ENCODE results near the gene KIF25. TPM values are rescaled to one million over a fixed set of nuclear protein-coding genes. Genes with fewer than 3 reads are reported as not detected.

Gene KIF25
- total RNA-seq, 2 donors from 2014 or later, result 0.28 to 0.82 TPM

- no peak for DNase-seq (ENCODE audit: low spot score)
- H3K27me3 ChIP-seq (replicated peaks; ENCODE audit: insufficient read depth), result no peaks in the 10 kb centered on the region
- H3K4me1 ChIP-seq (replicated peaks), result no peaks in the 10 kb centered on the region
- H3K4me3 ChIP-seq, result no peak overlapping the region
- 97% methylated on average over 11 of the region's 11 CpGs for WGBS
- no peaks in the 10 kb centered on the region for H3K9me3 ChIP-seq
- intact Hi-C loops (cut with DNase I), result no loop called here
- H3K36me3 ChIP-seq, result no peaks in the 10 kb centered on the region
- H3K27ac ChIP-seq, result no peak overlapping the region
- TF ChIP-seq, protein P1, sequence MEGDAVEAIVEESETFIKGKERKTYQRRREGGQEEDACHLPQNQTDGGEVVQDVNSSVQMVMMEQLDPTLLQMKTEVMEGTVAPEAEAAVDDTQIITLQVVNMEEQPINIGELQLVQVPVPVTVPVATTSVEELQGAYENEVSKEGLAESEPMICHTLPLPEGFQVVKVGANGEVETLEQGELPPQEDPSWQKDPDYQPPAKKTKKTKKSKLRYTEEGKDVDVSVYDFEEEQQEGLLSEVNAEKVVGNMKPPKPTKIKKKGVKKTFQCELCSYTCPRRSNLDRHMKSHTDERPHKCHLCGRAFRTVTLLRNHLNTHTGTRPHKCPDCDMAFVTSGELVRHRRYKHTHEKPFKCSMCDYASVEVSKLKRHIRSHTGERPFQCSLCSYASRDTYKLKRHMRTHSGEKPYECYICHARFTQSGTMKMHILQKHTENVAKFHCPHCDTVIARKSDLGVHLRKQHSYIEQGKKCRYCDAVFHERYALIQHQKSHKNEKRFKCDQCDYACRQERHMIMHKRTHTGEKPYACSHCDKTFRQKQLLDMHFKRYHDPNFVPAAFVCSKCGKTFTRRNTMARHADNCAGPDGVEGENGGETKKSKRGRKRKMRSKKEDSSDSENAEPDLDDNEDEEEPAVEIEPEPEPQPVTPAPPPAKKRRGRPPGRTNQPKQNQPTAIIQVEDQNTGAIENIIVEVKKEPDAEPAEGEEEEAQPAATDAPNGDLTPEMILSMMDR (IDR thresholded peaks at IDR 0.05), result no peak
- TF ChIP-seq POLR2AphosphoS5 (IDR thresholded peaks at IDR 0.05), result no peak
- TF ChIP-seq POLR2A (IDR thresholded peaks at IDR 0.05), result no peak
Observed at GRCh38 chr6:168004945-168005344, 7.5 kb downstream of the KIF25 start.

GRCh38 chr6:168005796-168006195 lies 8.3 kb downstream of the KIF25 start:
- H3K36me3 ChIP-seq, result no peaks in the 10 kb centered on the region
- no peak overlapping the region for H3K27ac ChIP-seq
- intact Hi-C loops (cut with DNase I), result no loop called here
- H3K9me3 ChIP-seq, result no peaks in the 10 kb centered on the region
- no peaks in the 10 kb centered on the region for H3K4me1 ChIP-seq (replicated peaks)
- 95% methylated on average over 6 of the region's 6 CpGs for WGBS
- no peak for DNase-seq (ENCODE audit: low spot score)
- no peak overlapping the region for H3K4me3 ChIP-seq
- no peaks in the 10 kb centered on the region for H3K27me3 ChIP-seq (replicated peaks; ENCODE audit: insufficient read depth)
- TF ChIP-seq POLR2AphosphoS5 (IDR thresholded peaks at IDR 0.05) (no peak), POLR2A (IDR thresholded peaks at IDR 0.05) (no peak)
- TF ChIP-seq, protein P1 (IDR thresholded peaks at IDR 0.05), result no peak

GRCh38 chr6:168007592-168008338 lies 10.3 kb downstream of the KIF25 start:
- no peak overlapping the region for H3K4me3 ChIP-seq
- H3K9me3 ChIP-seq, result no peaks in the 10 kb centered on the region
- peak; percentile 61 for TF ChIP-seq POLR2AphosphoS5 (IDR thresholded peaks at IDR 0.05)
- no peak for TF ChIP-seq POLR2A (IDR thresholded peaks at IDR 0.05)
- TF ChIP-seq, protein P1 (IDR thresholded peaks at IDR 0.05), result no peak
- H3K27ac ChIP-seq, result no peak overlapping the region
- H3K27me3 ChIP-seq (replicated peaks; ENCODE audit: insufficient read depth), result no peaks in the 10 kb centered on the region
- H3K4me1 ChIP-seq (replicated peaks), result no peaks in the 10 kb centered on the region
- DNase-seq (ENCODE audit: low spot score), result peak; percentile 51
- no peaks in the 10 kb centered on the region for H3K36me3 ChIP-seq
- WGBS, result 19% methylated on average over 3 of the region's 3 CpGs
- intact Hi-C loops (cut with DNase I), result no loop called here

DNA sequence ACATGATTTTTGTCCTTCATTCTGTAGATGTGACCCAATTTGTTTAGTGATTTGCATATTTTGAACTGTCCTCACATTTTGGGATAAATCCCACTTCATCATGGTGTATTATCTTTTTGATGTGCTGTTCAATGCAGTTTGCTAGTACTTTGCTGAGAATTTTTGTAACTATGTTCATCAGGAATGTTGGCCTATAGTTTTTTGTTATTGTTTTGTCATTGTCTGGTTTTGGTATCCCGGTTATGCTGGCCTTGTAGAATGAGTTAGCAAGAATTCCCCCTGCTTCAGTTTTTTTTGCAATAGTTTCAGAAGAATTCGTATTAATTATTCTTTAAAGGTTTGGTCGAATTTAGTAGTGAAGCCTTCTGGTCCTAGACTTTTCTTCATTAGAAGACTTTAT lies 11.9 kb downstream of the KIF25 start:
- Histone ChIP-seq H3K4me1 (replicated peaks) (peaks cover 3% of the 10 kb centered on the region), H3K27ac (no peak overlapping the region), H3K9me3 (no peaks in the 10 kb centered on the region), H3K27me3 (replicated peaks; ENCODE audit: insufficient read depth) (no peaks in the 10 kb centered on the region), H3K4me3 (no peak overlapping the region), H3K36me3 (no peaks in the 10 kb centered on the region)
- intact Hi-C loops (cut with DNase I), result no loop called here
- 94% methylated on average over 3 of the region's 3 CpGs for WGBS
- TF ChIP-seq POLR2AphosphoS5 (IDR thresholded peaks at IDR 0.05) (no peak), POLR2A (IDR thresholded peaks at IDR 0.05) (no peak)
- TF ChIP-seq, protein P1 (IDR thresholded peaks at IDR 0.05), result no peak
- no peak for DNase-seq (ENCODE audit: low spot score)

DNA sequence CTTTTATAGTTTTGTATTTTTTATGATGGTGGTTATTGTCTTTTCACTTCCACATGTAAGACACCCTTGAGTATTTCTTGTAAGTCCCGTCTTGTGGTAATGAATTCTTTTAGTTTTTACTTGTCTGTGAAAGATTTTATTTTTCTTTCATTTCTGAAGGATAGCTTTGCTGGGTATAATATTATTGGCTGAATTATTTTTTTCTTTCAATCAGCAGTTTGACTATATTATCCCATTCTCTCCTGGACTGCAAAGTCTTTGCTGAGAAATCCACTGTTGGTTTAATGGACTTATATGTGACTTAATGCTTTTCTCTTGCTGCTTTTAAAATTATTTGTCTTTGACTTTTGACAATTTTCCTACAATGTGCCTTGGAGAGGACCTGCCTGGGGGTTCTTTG lies 13.8 kb downstream of the KIF25 start:
- Histone ChIP-seq H3K4me1 (replicated peaks) (peaks cover 3% of the 10 kb centered on the region), H3K27ac (no peak overlapping the region), H3K9me3 (no peaks in the 10 kb centered on the region), H3K4me3 (no peak overlapping the region), H3K27me3 (replicated peaks; ENCODE audit: insufficient read depth) (no peaks in the 10 kb centered on the region), H3K36me3 (no peaks in the 10 kb centered on the region)
- TF ChIP-seq, protein P1 (IDR thresholded peaks at IDR 0.05), result no peak
- no peak for TF ChIP-seq POLR2A (IDR thresholded peaks at IDR 0.05)
- TF ChIP-seq POLR2AphosphoS5 (IDR thresholded peaks at IDR 0.05), result no peak
- intact Hi-C loops (cut with DNase I), result no loop called here
- DNase-seq (ENCODE audit: low spot score), result no peak
- 100% methylated on average over 1 of the region's 1 CpG for WGBS
